Measurements from ENCODE around the gene BUD23.

GRCh38 chr7:73718438-73718881 lies 35.1 kb downstream of the BUD23 start:
- TF ChIP-seq CTCF (IDR thresholded peaks at IDR 0.05) = no peak
- TF ChIP-seq POLR2A (IDR thresholded peaks at IDR 0.05) = no peak

Data from heart left ventricle (tissue), 13 donors.